HG03095 (cell line): Measurements from ENCODE around the gene CRACDL.

Source experiments
- ATAC-seq: cut with Tn5 transposase; IDR thresholded peaks from one replicate; pipeline ENCODE4 v1.9.1; 2021; ENCODE audit warnings: moderate library complexity; ENCODE audit not compliant: unreplicated experiment

The CRACDL gene

DNA sequence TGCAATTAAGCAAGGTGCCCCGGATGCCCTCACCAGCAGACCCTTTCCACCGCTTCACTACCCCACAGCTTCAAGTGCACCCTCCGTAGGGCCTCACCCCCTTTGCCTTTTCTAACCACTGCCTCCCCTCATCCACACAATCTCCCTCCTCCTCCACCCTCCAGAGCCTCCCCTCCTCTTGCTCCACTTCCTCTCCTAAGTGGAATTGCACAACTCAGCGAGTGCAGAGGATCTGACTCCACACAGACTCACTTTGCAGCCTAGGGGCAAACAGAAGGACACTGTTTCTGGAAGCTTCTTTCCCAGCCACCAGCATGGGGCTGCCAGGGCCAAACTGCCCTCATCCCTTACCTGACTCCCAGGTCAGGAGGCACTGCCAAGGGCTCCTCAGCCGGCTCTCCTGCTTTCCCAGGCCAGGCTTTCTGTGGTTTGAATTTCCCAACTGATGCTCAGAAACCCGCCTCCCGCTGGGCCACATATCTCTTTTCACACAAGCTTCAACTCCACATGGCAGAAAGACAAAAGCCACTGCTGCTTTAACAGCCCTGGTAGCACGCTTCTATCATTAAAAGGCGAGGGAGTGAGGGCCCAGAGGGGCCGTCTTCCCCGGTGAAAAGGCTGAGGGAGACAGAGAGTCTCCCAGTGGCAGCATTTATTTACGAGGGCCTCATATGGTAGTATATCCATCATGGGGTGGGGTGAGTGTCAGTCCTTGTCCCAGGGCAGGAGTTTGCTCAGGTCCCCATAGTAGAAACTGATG is 130.4 kb downstream of the CRACDL start:
- no peak for ATAC-seq

GRCh38 chr2:98804736-98805135 is 131.3 kb downstream of the CRACDL start:
- ATAC-seq = no peak

DNA sequence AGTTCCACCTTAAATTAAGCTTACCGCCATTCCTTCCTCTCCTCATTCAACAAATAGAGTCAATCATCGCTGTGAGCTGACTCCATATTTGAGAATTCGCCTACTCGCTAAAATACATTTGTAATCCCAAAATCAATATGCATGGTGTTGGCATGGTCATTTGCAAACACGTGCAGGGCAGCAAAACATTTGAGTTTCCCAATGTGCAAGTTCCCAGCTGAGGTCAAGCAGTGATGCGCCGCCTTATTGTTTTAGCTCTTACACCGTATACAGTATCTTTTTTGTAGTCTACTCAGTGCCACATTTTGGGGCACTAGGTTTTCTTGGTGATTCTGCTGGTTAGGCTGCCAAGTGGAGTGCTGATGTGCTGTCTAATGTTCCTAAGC is 131.8 kb downstream of the CRACDL start:
- ATAC-seq = no peak

- ATAC-seq = no peak
Observed at GRCh38 chr2:98803405-98804264, 132.4 kb downstream of the CRACDL start.

DNA sequence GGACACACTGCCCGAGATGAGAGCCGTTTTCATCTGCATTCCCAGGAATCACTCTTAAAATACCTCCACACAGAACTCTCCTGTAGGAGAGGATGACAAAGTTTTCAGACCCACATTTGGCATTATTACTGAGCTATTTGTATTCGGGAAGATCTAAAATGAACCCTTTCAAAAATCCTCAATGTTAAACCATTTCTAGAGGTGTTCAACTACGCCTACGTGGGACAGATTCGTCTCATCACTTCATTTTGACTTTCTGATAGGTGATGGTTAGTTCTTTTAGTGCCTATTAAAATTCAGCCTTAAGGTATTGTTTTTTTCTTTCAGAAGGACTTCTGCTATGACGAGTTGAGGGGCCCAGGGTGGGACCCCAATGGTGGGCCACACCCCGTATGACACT is 133.7 kb downstream of the CRACDL start:
- ATAC-seq = no peak

GRCh38 chr2:98801921-98802321 is 134.1 kb downstream of the CRACDL start:
- no peak for ATAC-seq

GRCh38 chr2:98801286-98801685 is 134.7 kb downstream of the CRACDL start:
- ATAC-seq = no peak

GRCh38 chr2:98800330-98801064 is 135.5 kb downstream of the CRACDL start:
- no peak for ATAC-seq

GRCh38 chr2:98799375-98800329 is 136.4 kb downstream of the CRACDL start:
- ATAC-seq = no peak

DNA sequence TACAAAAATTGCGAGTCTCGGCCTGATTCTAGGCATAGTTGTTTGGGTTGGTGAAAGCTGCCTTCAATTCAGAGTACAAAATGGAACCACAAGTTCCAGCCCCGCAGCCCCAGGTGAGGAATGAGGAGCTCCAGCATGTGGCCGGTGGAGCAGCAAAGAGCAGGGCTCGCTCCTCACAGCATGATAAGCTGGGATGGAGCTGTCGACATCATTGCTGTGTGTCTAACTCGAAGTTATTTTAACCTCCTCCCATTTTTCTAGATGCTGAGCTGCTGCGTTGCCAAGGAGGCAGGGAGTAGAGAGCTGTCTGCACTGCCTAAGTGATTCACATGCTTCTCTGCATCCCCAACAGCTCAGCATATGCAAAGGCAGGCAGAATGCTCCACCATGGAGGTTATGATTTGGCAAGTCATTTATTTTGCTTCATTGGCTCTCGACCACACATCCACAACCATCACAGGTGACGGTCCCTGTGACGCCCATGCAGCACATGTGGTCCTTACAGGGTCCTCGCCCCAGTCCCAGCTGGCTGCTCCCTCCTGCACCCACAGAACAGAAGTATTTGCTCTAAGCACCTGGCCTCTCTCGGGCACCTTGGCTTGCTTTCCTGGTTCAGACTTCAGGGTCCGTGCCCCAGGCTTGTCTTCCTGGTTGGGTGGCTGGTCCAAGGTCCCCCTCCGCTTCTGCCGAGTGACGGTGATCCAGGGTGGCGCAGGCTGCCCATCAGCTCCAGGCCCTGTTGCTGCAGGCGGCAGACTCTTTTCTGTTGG is 139.1 kb downstream of the CRACDL start:
- ATAC-seq = no peak

DNA sequence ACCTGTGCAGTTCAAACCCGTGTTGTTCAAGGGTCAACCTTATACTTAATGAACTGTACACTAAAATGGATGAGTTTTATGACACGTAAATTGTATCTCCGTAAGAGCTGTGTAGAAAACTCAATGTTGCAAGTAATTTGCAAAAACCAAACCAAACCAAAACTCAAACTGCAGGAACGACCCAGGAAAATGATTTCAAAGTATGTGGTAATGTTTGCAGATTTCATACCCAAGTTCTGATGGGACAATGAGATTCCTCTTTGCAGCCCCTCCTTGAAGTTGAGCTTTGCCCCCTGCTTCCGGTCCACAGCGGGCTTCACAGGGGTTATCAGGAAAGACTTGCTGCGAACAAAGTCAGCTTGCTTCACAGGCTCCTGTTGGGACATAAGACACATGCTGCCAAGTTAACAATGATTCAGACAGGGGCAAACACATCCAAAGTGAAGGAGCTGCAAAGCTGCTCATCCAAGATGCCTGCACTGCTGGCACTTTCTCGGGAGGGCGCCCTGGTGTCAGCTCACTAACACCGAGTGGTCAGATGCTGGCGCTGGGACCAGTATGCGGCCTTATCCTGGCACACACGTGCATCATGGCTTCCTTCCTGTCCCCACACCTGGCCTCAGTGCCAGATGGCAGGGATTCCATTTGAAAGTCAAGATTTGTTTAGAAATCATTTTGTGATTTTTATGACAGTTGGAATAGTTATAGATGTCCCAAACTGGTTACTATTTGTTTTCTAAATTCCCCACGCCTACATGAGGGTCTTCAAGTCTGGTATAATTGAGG is 139.9 kb downstream of the CRACDL start:
- no peak for ATAC-seq

- ATAC-seq = no peak
Observed at GRCh38 chr2:98793897-98794830, 141.9 kb downstream of the CRACDL start.

DNA sequence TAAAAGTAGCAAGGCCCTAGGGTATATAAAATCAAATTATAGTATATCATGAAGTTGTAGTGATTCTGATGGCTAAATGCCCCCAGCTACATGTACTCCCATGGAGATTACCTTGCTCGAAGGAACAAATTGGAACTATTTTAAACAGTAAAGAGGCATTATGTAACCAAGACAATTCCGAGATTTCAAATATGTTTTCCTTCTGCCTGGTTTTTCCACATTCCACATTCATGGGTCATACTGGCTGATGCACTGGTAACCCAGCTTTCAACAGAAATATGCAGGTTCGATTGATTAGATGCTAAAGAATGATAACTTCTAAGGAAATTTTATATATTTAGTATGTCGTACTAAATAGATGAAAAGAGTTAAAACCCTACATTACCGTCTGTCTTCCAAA is 142.8 kb downstream of the CRACDL start:
- ATAC-seq = no peak

DNA sequence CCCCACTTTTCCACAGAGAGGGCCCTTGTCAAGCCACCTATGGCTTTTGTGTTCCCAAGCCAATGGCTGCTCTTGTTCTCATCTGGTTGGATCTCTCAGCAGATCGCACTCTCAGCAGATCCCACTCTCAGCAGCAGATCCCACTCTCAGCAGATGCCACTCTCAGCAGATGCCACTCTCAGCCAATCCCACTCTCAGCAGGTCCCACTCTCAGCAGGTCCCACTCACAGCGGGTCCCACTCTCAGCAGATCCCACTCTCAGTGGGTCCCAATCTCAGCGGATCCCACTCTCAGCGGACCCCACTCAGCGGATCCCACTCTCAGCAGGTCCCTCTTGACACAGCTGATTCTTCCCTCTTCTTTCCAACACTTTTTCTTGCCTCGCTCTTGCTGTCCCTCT is 145.8 kb downstream of the CRACDL start:
- ATAC-seq = no peak

DNA sequence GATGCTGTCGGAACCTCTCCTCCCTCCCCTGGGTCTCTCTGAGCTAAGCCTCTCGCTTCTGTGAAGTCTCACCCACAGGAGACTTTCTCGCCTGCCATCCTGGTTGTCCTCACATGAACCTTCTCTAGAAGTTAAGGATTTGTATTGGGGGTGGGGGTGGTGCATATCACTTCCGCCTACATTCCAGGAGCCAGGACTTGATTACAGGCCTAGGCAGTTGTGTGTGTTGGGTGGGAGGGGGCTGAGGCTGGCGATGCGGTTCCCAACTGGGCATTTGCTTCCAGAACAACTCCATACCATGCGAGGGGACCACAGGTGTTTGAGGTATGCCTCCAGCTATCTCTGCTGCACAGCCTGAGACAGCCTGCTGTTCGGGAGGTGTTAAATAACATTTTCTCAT is 148.3 kb downstream of the CRACDL start:
- no peak for ATAC-seq

DNA sequence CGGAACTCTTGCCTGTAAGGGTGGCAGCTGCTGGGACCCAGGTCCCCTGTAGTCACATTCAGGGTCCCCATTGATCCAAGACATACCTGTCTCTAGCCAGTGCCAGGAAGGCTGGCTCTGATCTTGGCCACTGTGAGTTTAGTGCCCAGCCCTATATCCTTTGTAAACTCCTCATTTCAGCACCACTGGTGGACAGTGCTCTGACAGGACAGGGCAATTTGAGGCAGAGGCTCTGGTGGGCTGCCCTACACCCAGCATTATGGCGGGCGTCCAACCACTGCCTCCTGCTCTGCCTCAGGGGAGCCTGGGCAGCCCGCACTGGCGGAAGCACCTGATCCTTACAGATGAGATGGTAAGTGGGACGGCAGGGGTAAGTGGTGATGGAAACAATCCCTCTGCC is 149.8 kb downstream of the CRACDL start:
- ATAC-seq = no peak

GRCh38 chr2:98782570-98782969 is 153.5 kb downstream of the CRACDL start:
- no peak for ATAC-seq

- no peak for ATAC-seq
Observed at GRCh38 chr2:98781822-98782221, 154.2 kb downstream of the CRACDL start.
